Stimulated activated memory B cell treated with anti-CD40 and anti-IgM and Interleukin-4, amounts not matched to agents 10 μg/mL and 1 μg/mL and 100 μg/mL, for 72 hours (primary cell): Measurements from ENCODE around the gene VPS72.

Source experiments
- ATAC-seq: fragments of 150-1000 bp; cut with Tn5 transposase; 2 replicates; pipeline ENCODE4 v1.10.0; 2021
- H3K27ac Mint-ChIP-seq: one replicate; pipeline ENCODE4 v1.8.0; 2022; ENCODE audit warnings: mild to moderate bottlenecking, mixed read lengths
- H3K27me3 Mint-ChIP-seq: one replicate; pipeline ENCODE4 v1.8.0; 2022; ENCODE audit warnings: mixed read lengths
- H3K36me3 Mint-ChIP-seq: one replicate; pipeline ENCODE4 v1.8.0; 2022; ENCODE audit warnings: mixed read lengths
- H3K4me1 Mint-ChIP-seq: one replicate; pipeline ENCODE4 v1.8.0; 2022; ENCODE audit warnings: mixed read lengths
- H3K4me3 Mint-ChIP-seq: one replicate; pipeline ENCODE4 v1.8.0; 2022; ENCODE audit warnings: mild to moderate bottlenecking, moderate library complexity, mixed read lengths
- H3K9me3 Mint-ChIP-seq: one replicate; pipeline ENCODE4 v1.8.0; 2022; ENCODE audit warnings: mixed read lengths

Gene VPS72

GRCh38 chr1:151143057-151143435 is 47.0 kb downstream of the VPS72 start:
- H3K4me1 Mint-ChIP-seq, result peaks cover 18% of the 10 kb centered on the region

GRCh38 chr1:151142411-151143056 is 47.5 kb downstream of the VPS72 start:
- Mint-ChIP-seq H3K27me3 (peaks cover 11% of the 10 kb centered on the region), H3K4me1 (peaks cover 18% of the 10 kb centered on the region), H3K4me3 (no peak overlapping the region)

More at GRCh38 chr1:151143057-151143435, 47.0 kb downstream of the VPS72 start:
- Mint-ChIP-seq H3K4me3 (no peak overlapping the region), H3K27ac (no peak overlapping the region), H3K9me3 (no peaks in the 10 kb centered on the region), H3K36me3 (no peaks in the 10 kb centered on the region), H3K27me3 (peaks cover 11% of the 10 kb centered on the region)
- ATAC-seq, result no peak

GRCh38 chr1:151137789-151138188 is 52.2 kb downstream of the VPS72 start:
- ATAC-seq, result no peak
- H3K27ac Mint-ChIP-seq, result no peak overlapping the region

More at GRCh38 chr1:151142411-151143056, 47.5 kb downstream of the VPS72 start:
- no peaks in the 10 kb centered on the region for H3K9me3 Mint-ChIP-seq
- H3K36me3 Mint-ChIP-seq, result no peaks in the 10 kb centered on the region
- H3K27ac Mint-ChIP-seq, result no peak overlapping the region
- no peak for ATAC-seq

GRCh38 chr1:151135433-151136385 is 54.3 kb downstream of the VPS72 start:
- ATAC-seq, result no peak
- Mint-ChIP-seq H3K4me3 (no peak overlapping the region), H3K9me3 (no peaks in the 10 kb centered on the region), H3K27me3 (no peaks in the 10 kb centered on the region), H3K27ac (no peak overlapping the region), H3K36me3 (no peaks in the 10 kb centered on the region), H3K4me1 (peaks cover 12% of the 10 kb centered on the region)

More at GRCh38 chr1:151137789-151138188, 52.2 kb downstream of the VPS72 start:
- no peak overlapping the region for H3K4me3 Mint-ChIP-seq
- H3K9me3 Mint-ChIP-seq, result no peaks in the 10 kb centered on the region
- no peaks in the 10 kb centered on the region for H3K36me3 Mint-ChIP-seq
- peaks cover 8% of the 10 kb centered on the region for H3K4me1 Mint-ChIP-seq
- no peaks in the 10 kb centered on the region for H3K27me3 Mint-ChIP-seq

- Mint-ChIP-seq H3K9me3 (no peaks in the 10 kb centered on the region), H3K4me1 (peaks cover 13% of the 10 kb centered on the region), H3K27ac (no peak overlapping the region), H3K4me3 (no peak overlapping the region), H3K36me3 (no peaks in the 10 kb centered on the region), H3K27me3 (no peaks in the 10 kb centered on the region)
- no peak for ATAC-seq
Measured at GRCh38 chr1:151134991-151135390, 55.0 kb downstream of the VPS72 start.

GRCh38 chr1:151134396-151134795 is 55.6 kb downstream of the VPS72 start:
- no peak for ATAC-seq
- H3K36me3 Mint-ChIP-seq, result no peaks in the 10 kb centered on the region
- H3K4me1 Mint-ChIP-seq, result peaks cover 13% of the 10 kb centered on the region
- no peak overlapping the region for H3K27ac Mint-ChIP-seq
- no peaks in the 10 kb centered on the region for H3K9me3 Mint-ChIP-seq
- H3K4me3 Mint-ChIP-seq, result no peak overlapping the region
- H3K27me3 Mint-ChIP-seq, result no peaks in the 10 kb centered on the region

GRCh38 chr1:151133018-151133806 is 56.8 kb downstream of the VPS72 start:
- Mint-ChIP-seq H3K9me3 (no peaks in the 10 kb centered on the region), H3K27ac (no peak overlapping the region), H3K4me1 (peaks cover 13% of the 10 kb centered on the region), H3K4me3 (no peak overlapping the region), H3K36me3 (no peaks in the 10 kb centered on the region), H3K27me3 (no peaks in the 10 kb centered on the region)
- ATAC-seq, result peak; percentile 4

GRCh38 chr1:151132335-151133017 is 57.5 kb downstream of the VPS72 start:
- peak; percentile 42 for ATAC-seq
- Mint-ChIP-seq H3K27me3 (no peaks in the 10 kb centered on the region), H3K4me3 (peak overlapping the region; percentile 79), H3K9me3 (no peaks in the 10 kb centered on the region), H3K4me1 (peaks cover 13% of the 10 kb centered on the region), H3K36me3 (no peaks in the 10 kb centered on the region), H3K27ac (no peak overlapping the region)

- Mint-ChIP-seq H3K4me1 (peaks cover 13% of the 10 kb centered on the region), H3K27ac (peak overlapping the region; percentile 84), H3K36me3 (no peaks in the 10 kb centered on the region), H3K27me3 (no peaks in the 10 kb centered on the region), H3K9me3 (no peaks in the 10 kb centered on the region), H3K4me3 (peak overlapping the region; percentile 79)
- ATAC-seq, result no peak
Measured at GRCh38 chr1:151131701-151132334, 58.2 kb downstream of the VPS72 start.

GRCh38 chr1:151130987-151131586 is 58.9 kb downstream of the VPS72 start:
- Mint-ChIP-seq H3K27me3 (no peaks in the 10 kb centered on the region), H3K9me3 (no peaks in the 10 kb centered on the region), H3K4me1 (peaks cover 13% of the 10 kb centered on the region), H3K36me3 (no peaks in the 10 kb centered on the region), H3K4me3 (peak overlapping the region; percentile 79), H3K27ac (peak overlapping the region; percentile 84)
- peak; percentile 94 for ATAC-seq

GRCh38 chr1:151128800-151129199 is 61.2 kb downstream of the VPS72 start:
- ATAC-seq, result no peak
- peaks cover 10% of the 10 kb centered on the region for H3K36me3 Mint-ChIP-seq

More at GRCh38 chr1:151128800-151129199, 61.2 kb downstream of the VPS72 start:
- Mint-ChIP-seq H3K4me3 (no peak overlapping the region), H3K9me3 (no peaks in the 10 kb centered on the region), H3K27ac (no peak overlapping the region), H3K27me3 (no peaks in the 10 kb centered on the region), H3K4me1 (peaks cover 13% of the 10 kb centered on the region)
